ENCODE results near the gene THADA. TPM values are rescaled to one million over a fixed set of nuclear protein-coding genes. Genes with fewer than 3 reads are reported as not detected.

The THADA gene
- total RNA-seq, 1 experiment from 2014 or later = 20.1 TPM

DNA sequence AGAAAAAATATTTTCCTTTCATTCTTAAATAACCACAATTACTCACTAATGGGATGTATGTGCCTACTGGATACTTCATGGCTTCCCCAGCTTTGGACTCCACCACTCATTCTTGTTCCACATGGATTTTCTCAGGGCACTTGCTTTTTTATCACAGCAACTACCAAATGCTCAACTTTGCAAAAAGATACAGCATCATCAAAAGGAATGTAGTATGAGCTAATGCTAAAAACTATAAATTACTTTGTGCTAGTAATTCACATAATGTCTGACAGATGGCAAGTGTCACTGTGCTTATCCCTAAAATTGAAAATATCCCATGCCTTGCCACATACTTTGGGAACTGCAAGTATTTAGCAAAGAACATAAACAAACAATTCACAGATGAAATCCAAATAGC is 239.1 kb downstream of the THADA start:
- Histone ChIP-seq H3K79me1 (ENCODE audit: insufficient read depth, low read depth, low read length, poor library complexity, severe bottlenecking) (no peaks in the 10 kb centered on the region), H2BK20ac (ENCODE audit: low read depth, low read length, poor library complexity, severe bottlenecking) (no peak overlapping the region), H4K5ac (ENCODE audit: insufficient read length, low read depth, low read length) (no peak overlapping the region), H3K9ac (ENCODE audit: extremely low read depth, insufficient read length, low read length) (no peak overlapping the region), H3K79me2 (ENCODE audit: insufficient read depth, low read length) (no peaks in the 10 kb centered on the region), H3K27me3 (ENCODE audit: insufficient read depth, low read length) (no peaks in the 10 kb centered on the region), H3T11ph (ENCODE audit: low read length) (no peak overlapping the region), H2BK12ac (ENCODE audit: insufficient read length, low read depth, low read length) (no peak overlapping the region), H3K23me2 (ENCODE audit: insufficient read length, low read depth, low read length, poor library complexity, severe bottlenecking) (no peaks in the 10 kb centered on the region), H2BK120ac (ENCODE audit: low read depth, low read length, poor library complexity, severe bottlenecking) (no peak overlapping the region), H4K20me1 (ENCODE audit: control insufficient read depth, insufficient read depth, insufficient read length) (no peaks in the 10 kb centered on the region), H3K23ac (ENCODE audit: insufficient read length, low read depth, low read length) (no peak overlapping the region), H3K27ac (ENCODE audit: insufficient read length, low read depth, low read length) (no peak overlapping the region), H3K4me1 (ENCODE audit: insufficient read depth, low read length) (no peaks in the 10 kb centered on the region), H2AK5ac (ENCODE audit: insufficient read length, low read length) (no peak overlapping the region), H3K56ac (ENCODE audit: insufficient read length, low read depth, low read length) (no peak overlapping the region), H2AFZ (ENCODE audit: low read length) (no peak overlapping the region), H3K14ac (ENCODE audit: insufficient read depth, low read length) (no peak overlapping the region), H3K4ac (ENCODE audit: low read depth, low read length) (no peak overlapping the region), H4K8ac (replicated peaks; ENCODE audit: insufficient read length, low read depth, low read length) (no peak overlapping the region), H3K18ac (ENCODE audit: insufficient read length, low read depth, low read length) (no peak overlapping the region), H3K4me2 (ENCODE audit: insufficient read depth, insufficient read length, low read length) (no peak overlapping the region), H2BK5ac (ENCODE audit: insufficient read length, low read length) (no peak overlapping the region), H3K9me3 (ENCODE audit: control insufficient read depth, low read depth, low read length) (no peaks in the 10 kb centered on the region), H2BK15ac (ENCODE audit: low read depth, low read length) (no peak overlapping the region), H4K91ac (ENCODE audit: insufficient read length, low read depth, low read length) (no peak overlapping the region)
- Mint-ChIP-seq H3K9me3 (no peaks in the 10 kb centered on the region), H3K27me3 (ENCODE audit: low read depth) (no peaks in the 10 kb centered on the region), H3K36me3 (ENCODE audit: insufficient read depth in 1 of 3, low read depth in 3 of 3) (no peaks in the 10 kb centered on the region; a peak in 1 of 7 replicates), H3K27ac (no peak overlapping the region), H3K4me1 (peaks cover 0 to under 1% of the 10 kb centered on the region in 2 experiments; a peak in 1 of 4 replicates), H3K4me3 (no peak overlapping the region)
- TF ChIP-seq, protein P1, sequence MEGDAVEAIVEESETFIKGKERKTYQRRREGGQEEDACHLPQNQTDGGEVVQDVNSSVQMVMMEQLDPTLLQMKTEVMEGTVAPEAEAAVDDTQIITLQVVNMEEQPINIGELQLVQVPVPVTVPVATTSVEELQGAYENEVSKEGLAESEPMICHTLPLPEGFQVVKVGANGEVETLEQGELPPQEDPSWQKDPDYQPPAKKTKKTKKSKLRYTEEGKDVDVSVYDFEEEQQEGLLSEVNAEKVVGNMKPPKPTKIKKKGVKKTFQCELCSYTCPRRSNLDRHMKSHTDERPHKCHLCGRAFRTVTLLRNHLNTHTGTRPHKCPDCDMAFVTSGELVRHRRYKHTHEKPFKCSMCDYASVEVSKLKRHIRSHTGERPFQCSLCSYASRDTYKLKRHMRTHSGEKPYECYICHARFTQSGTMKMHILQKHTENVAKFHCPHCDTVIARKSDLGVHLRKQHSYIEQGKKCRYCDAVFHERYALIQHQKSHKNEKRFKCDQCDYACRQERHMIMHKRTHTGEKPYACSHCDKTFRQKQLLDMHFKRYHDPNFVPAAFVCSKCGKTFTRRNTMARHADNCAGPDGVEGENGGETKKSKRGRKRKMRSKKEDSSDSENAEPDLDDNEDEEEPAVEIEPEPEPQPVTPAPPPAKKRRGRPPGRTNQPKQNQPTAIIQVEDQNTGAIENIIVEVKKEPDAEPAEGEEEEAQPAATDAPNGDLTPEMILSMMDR (conservative IDR thresholded peaks at IDR 0.05) = no peak
- no peak for DNase-seq

Measured in H9 (cell line).